ENCODE results near the gene PGLYRP4. TPM values are rescaled to one million over a fixed set of nuclear protein-coding genes. Genes with fewer than 3 reads are reported as not detected.
"Not testable (repeated sequence)": the region's sequence is repeated elsewhere in the genome, so short reads cannot be mapped to it uniquely, and the experiment has no call there.

Gene PGLYRP4
- total and polyA plus RNA-seq, 2 donors, result 0.10 TPM; not detected in 1

GRCh38 chr1:153314388-153314787 lies 34.3 kb downstream of the PGLYRP4 start:
- not testable (repeated sequence) for H3K4me3 ChIP-seq (ENCODE audit: low read depth, low read length); DNase-seq (ENCODE audit: extremely low spot score); H3K27ac ChIP-seq (ENCODE audit: low read depth); H3K4me1 ChIP-seq (ENCODE audit: insufficient read depth); H3K36me3 ChIP-seq (ENCODE audit: insufficient read depth)

GRCh38 chr1:153313288-153313687 lies 35.4 kb downstream of the PGLYRP4 start:
- Histone ChIP-seq H3K4me1 (ENCODE audit: insufficient read depth) (no peaks in the 10 kb centered on the region), H3K4me3 (ENCODE audit: low read depth, low read length) (no peak overlapping the region), H3K36me3 (ENCODE audit: insufficient read depth) (no peaks in the 10 kb centered on the region), H3K27ac (ENCODE audit: low read depth) (no peak overlapping the region)
- DNase-seq (ENCODE audit: extremely low spot score), result no peak
- 88% methylated on average over 2 of the region's 2 CpGs for WGBS

GRCh38 chr1:153312570-153313186 lies 36.0 kb downstream of the PGLYRP4 start, which contains the start of gene PGLYRP3:
Gene PGLYRP3, minus strand, starts transcription at chr1:153312952. Its CDS starts 2,287 bp downstream, at chr1:153310665.
- Histone ChIP-seq H3K27ac (ENCODE audit: low read depth) (no peak within 1 kb of the TSS), H3K4me3 (ENCODE audit: low read depth, low read length) (no peak within 1 kb of the TSS), H3K36me3 (ENCODE audit: insufficient read depth) (no peaks in the 10 kb centered on the region), H3K4me1 (ENCODE audit: insufficient read depth) (no peaks in the 10 kb centered on the region)
- no peak for DNase-seq (ENCODE audit: extremely low spot score)
- 74% methylated on average over 4 of the region's 4 CpGs for WGBS

- no peak overlapping the region for H3K4me3 ChIP-seq (ENCODE audit: low read depth, low read length)
- H3K4me1 ChIP-seq (ENCODE audit: insufficient read depth), result no peaks in the 10 kb centered on the region
- H3K36me3 ChIP-seq (ENCODE audit: insufficient read depth), result no peaks in the 10 kb centered on the region
- H3K27ac ChIP-seq (ENCODE audit: low read depth), result no peak overlapping the region
- no peak for DNase-seq (ENCODE audit: extremely low spot score)
- 72% methylated on average over 7 of the region's 7 CpGs for WGBS
Observed at GRCh38 chr1:153310526-153310925, 38.1 kb downstream of the PGLYRP4 start.

- no peak overlapping the region for H3K4me3 ChIP-seq (ENCODE audit: low read depth, low read length)
- H3K4me1 ChIP-seq (ENCODE audit: insufficient read depth), result no peaks in the 10 kb centered on the region
- WGBS, result 69% methylated on average over 2 of the region's 2 CpGs
- no peak for DNase-seq (ENCODE audit: extremely low spot score)
- H3K27ac ChIP-seq (ENCODE audit: low read depth), result no peak overlapping the region
- H3K36me3 ChIP-seq (ENCODE audit: insufficient read depth), result no peaks in the 10 kb centered on the region
Observed at GRCh38 chr1:153309441-153309840, 39.2 kb downstream of the PGLYRP4 start.

GRCh38 chr1:153308540-153308939 lies 40.1 kb downstream of the PGLYRP4 start:
- no peak for DNase-seq (ENCODE audit: extremely low spot score)
- H3K4me3 ChIP-seq (ENCODE audit: low read depth, low read length), result no peak overlapping the region
- H3K36me3 ChIP-seq (ENCODE audit: insufficient read depth), result no peaks in the 10 kb centered on the region
- H3K4me1 ChIP-seq (ENCODE audit: insufficient read depth), result no peaks in the 10 kb centered on the region
- 80% methylated on average over 2 of the region's 2 CpGs for WGBS
- H3K27ac ChIP-seq (ENCODE audit: low read depth), result no peak overlapping the region

- WGBS, result 81% methylated on average over 10 of the region's 10 CpGs
- DNase-seq (ENCODE audit: extremely low spot score), result no peak
- Histone ChIP-seq H3K4me3 (ENCODE audit: low read depth, low read length) (no peak overlapping the region), H3K36me3 (ENCODE audit: insufficient read depth) (no peaks in the 10 kb centered on the region), H3K27ac (ENCODE audit: low read depth) (no peak overlapping the region), H3K4me1 (ENCODE audit: insufficient read depth) (no peaks in the 10 kb centered on the region)
Observed at GRCh38 chr1:153307221-153307600, 41.4 kb downstream of the PGLYRP4 start.

GRCh38 chr1:153306303-153307220 lies 42.1 kb downstream of the PGLYRP4 start:
- Histone ChIP-seq H3K27ac (ENCODE audit: low read depth) (no peak overlapping the region), H3K36me3 (ENCODE audit: insufficient read depth) (no peaks in the 10 kb centered on the region), H3K4me1 (ENCODE audit: insufficient read depth) (no peaks in the 10 kb centered on the region), H3K4me3 (ENCODE audit: low read depth, low read length) (no peak overlapping the region)
- 82% methylated on average over 22 of the region's 22 CpGs for WGBS
- DNase-seq (ENCODE audit: extremely low spot score), result no peak

- H3K27ac ChIP-seq (ENCODE audit: low read depth), result no peak overlapping the region
- no peak overlapping the region for H3K4me3 ChIP-seq (ENCODE audit: low read depth, low read length)
- H3K36me3 ChIP-seq (ENCODE audit: insufficient read depth), result no peaks in the 10 kb centered on the region
- WGBS, result 85% methylated on average over 6 of the region's 6 CpGs
- no peaks in the 10 kb centered on the region for H3K4me1 ChIP-seq (ENCODE audit: insufficient read depth)
- DNase-seq (ENCODE audit: extremely low spot score), result no peak
Observed at GRCh38 chr1:153305682-153306081, 43.0 kb downstream of the PGLYRP4 start.

GRCh38 chr1:153302308-153302707 lies 46.3 kb downstream of the PGLYRP4 start:
- no peaks in the 10 kb centered on the region for H3K4me1 ChIP-seq (ENCODE audit: insufficient read depth)
- no peak for DNase-seq (ENCODE audit: extremely low spot score)
- H3K4me3 ChIP-seq (ENCODE audit: low read depth, low read length), result no peak overlapping the region
- WGBS, result 56% methylated on average over 5 of the region's 5 CpGs
- H3K36me3 ChIP-seq (ENCODE audit: insufficient read depth), result no peaks in the 10 kb centered on the region
- no peak overlapping the region for H3K27ac ChIP-seq (ENCODE audit: low read depth)

- Histone ChIP-seq H3K36me3 (ENCODE audit: insufficient read depth) (no peaks in the 10 kb centered on the region), H3K4me1 (ENCODE audit: insufficient read depth) (no peaks in the 10 kb centered on the region), H3K27ac (ENCODE audit: low read depth) (no peak overlapping the region), H3K4me3 (ENCODE audit: low read depth, low read length) (no peak overlapping the region)
- no peak for DNase-seq (ENCODE audit: extremely low spot score)
- 75% methylated on average over 9 of the region's 9 CpGs for WGBS
Observed at GRCh38 chr1:153293851-153294250, 54.8 kb downstream of the PGLYRP4 start.

- Histone ChIP-seq H3K4me3 (ENCODE audit: low read depth, low read length) (no peak overlapping the region), H3K27ac (ENCODE audit: low read depth) (no peak overlapping the region), H3K36me3 (ENCODE audit: insufficient read depth) (no peaks in the 10 kb centered on the region), H3K4me1 (ENCODE audit: insufficient read depth) (no peaks in the 10 kb centered on the region)
- WGBS, result 75% methylated on average over 7 of the region's 7 CpGs
- DNase-seq (ENCODE audit: extremely low spot score), result no peak
Observed at GRCh38 chr1:153293480-153293775, 55.2 kb downstream of the PGLYRP4 start.

GRCh38 chr1:153292740-153293479 lies 55.7 kb downstream of the PGLYRP4 start:
- DNase-seq (ENCODE audit: extremely low spot score), result no peak
- H3K4me1 ChIP-seq (ENCODE audit: insufficient read depth), result no peaks in the 10 kb centered on the region
- no peaks in the 10 kb centered on the region for H3K36me3 ChIP-seq (ENCODE audit: insufficient read depth)
- no peak overlapping the region for H3K27ac ChIP-seq (ENCODE audit: low read depth)
- H3K4me3 ChIP-seq (ENCODE audit: low read depth, low read length), result no peak overlapping the region
- 66% methylated on average over 25 of the region's 25 CpGs for WGBS

GRCh38 chr1:153292185-153292584 lies 56.5 kb downstream of the PGLYRP4 start:
- H3K36me3 ChIP-seq (ENCODE audit: insufficient read depth), result no peaks in the 10 kb centered on the region
- no peaks in the 10 kb centered on the region for H3K4me1 ChIP-seq (ENCODE audit: insufficient read depth)
- H3K27ac ChIP-seq (ENCODE audit: low read depth), result no peak overlapping the region
- no peak for DNase-seq (ENCODE audit: extremely low spot score)
- WGBS, result 57% methylated on average over 8 of the region's 8 CpGs
- H3K4me3 ChIP-seq (ENCODE audit: low read depth, low read length), result no peak overlapping the region
